ENCODE data around the gene CA14. TPM values are rescaled to one million over a fixed set of nuclear protein-coding genes. Genes with fewer than 3 reads are reported as not detected.
"Not testable (repeated sequence)": the region's sequence is repeated elsewhere in the genome, so short reads cannot be mapped to it uniquely, and the experiment has no call there.

CA14 gene
- total RNA-seq, 1 donor from 2014 or later, result 0.71 TPM

DNA sequence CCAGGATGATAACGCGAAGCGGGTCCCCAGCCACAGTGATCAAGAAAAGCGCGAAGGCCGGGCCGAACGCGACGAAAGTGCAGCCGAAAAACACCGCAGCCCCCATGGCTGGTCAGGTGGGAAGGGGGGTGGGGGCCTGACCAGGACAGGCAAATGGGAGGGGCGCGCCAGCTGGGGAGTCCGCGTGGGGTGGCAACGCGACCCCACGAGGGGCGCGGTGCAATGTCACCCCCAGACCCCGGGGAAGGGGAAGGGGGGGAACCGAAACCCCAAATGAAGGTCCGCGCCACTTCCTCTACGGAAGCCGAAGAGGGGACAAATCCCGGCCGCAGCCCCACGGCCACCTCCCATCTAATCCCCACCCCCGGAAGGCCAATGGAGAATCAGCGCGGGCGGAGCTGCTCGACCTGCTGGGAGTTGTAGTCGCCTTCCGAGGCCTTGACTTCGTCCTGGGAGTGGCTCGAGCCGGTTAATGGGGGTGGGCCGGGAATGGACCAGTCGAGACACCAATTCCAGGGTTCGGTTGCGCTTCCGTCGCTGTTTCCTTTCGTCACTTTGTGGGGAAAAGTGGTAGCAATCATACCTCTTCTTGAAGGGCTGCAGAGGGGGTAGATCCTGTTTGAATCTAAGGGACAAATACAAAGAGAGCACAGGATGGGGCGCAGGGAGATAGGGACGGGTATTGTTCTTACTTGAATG lies 11.3 kb downstream of the CA14 start, which contains the start of gene APH1A:
APH1A (minus strand) TSS at position 312 of the 699 bp plus-strand sequence; CDS start at position 106, 206 bp downstream.
- ATAC-seq (peak; percentile 98), DNase-seq (ENCODE audit: low spot score) (peak; percentile 97)
- intact Hi-C loops (cut with DNase I), result no loop called here

DNA sequence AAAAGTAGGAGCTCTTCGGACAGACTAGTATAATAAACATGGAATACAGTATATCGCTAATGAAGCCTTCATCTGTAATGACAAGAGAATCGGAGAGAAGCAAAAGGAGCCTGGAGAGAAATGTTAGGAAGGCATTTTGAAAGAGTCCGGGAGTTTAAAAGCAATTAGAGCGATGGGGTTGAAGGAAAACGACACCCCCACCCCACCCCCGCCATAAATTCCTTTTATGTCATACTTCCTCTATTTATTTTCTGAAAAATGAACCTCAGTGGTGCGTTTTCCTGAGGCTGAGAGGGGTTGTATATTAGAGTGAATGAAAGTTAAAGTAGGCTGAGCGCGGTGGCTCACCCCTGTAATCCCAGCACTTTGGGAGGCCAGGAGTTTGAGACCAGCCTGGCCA lies 11.9 kb downstream of the CA14 start:
- no peak for DNase-seq (ENCODE audit: low spot score)
- ATAC-seq, result no peak
- intact Hi-C loops (cut with DNase I), result no loop called here

DNA sequence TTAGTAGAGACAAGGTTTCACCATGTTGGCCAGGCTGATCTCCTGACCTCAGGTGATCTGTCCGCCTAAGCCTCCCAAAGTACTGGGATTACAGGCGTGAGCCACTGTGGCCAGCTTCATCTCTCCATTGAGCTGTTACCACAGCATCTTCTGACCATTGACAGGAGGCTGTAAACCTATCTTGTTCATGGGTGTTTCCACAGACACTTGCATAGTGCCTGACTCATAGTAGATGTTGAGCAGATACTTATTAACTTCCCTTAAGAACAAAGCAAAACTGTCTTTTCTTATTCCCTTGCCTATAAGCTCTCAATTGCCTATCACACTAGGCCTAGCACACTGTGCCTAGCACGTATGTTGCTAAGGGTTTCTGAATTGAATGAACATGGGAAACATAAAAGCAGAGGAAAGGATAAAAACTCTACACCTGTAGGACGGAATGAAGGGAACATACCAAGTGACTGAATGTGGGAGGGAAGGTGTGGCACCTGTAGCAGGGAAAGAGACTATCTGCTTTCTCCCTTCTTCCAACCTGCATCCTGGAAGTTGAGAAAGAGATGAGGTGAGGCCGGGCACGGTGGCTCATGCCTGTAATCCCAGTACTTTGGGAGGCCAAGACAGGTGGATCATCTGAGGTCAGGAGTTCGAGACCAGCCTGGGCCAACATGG lies 13.9 kb downstream of the CA14 start:
- no peak for DNase-seq (ENCODE audit: low spot score)
- ATAC-seq, result no peak
- intact Hi-C loops (cut with DNase I), result no loop called here

DNA sequence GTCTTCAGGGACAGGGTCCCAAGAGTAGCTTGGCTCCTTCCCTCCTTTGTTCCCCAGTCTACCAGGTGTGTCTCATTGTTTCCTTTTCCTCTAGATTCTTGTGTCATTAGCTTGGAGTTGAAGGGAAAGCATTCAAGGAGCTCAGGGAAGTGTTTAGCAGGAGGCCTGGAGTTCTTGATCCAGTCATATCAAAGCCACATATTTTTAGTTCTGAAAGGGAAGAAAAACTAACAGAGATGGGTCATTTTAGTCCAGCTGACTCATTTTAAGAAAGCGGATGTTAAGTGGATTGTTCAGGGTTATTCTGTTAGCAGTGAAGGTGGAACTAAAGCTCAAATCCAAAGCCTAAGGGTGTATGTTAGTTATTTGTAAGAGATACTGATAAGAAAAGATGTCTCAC lies 15.7 kb downstream of the CA14 start:
- intact Hi-C loops (cut with DNase I), result no loop called here
- no peak for DNase-seq (ENCODE audit: low spot score)
- ATAC-seq, result no peak

DNA sequence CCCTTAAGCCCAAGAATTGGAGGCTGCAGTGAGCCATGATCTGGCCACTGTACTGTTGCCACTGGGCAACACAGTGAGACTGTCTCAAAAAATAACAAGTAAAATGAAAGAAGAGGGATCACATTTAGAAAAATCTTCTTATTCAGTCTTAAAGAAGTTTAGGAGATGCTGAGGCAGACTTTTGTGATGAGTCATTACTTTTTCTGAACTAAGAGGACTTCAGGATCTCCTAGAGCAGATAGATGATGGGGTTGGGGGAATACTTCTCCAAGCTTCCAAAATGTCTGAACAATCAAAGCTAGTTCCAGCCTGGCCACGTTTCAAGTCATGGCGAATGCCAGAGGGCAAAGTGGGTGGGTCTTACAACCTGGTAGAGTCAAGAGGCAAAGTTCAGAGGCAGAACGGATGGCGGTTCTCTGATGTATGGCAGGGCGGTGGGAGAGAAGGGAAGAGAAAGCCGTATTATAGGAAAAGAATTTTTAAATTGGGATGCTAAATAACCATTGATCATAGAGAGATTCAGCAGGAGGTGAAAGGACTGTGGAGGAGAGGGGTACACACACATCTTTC lies 22.6 kb downstream of the CA14 start:
- DNase-seq (ENCODE audit: low spot score), result no peak
- intact Hi-C loops (cut with DNase I), result loop anchor here (2.0 kb wide), 1 partner anchor 25 kb away; no protein-coding TSS in a partner anchor
- no peak for ATAC-seq

DNA sequence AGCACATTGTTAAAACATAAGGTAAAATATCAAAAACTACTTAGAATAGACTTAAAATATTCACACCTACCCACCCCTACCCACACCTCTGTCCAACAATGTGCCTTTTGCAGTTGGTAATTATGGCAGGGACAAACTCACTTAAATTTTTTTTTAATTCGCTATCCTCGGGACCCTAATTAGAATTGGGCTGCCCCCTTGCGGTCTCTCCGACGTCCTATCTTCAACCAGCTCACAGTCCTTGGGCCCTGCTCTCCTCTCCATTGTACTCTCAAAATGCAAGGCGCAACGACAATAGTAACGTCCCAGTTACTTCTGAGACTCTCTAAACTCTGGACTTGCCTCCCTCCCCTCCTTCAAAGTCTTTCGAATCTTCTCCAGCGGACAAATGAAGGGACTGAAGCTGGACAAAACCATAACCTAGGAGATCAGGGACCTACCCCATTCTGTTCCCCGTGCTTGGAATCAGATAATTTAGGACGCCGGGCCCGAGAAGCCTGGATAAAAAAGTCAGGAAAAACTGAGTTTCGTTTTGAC lies 23.7 kb downstream of the CA14 start:
- intact Hi-C loops (cut with DNase I), result loop anchor here (2.0 kb wide), 1 partner anchor 26 kb away; no protein-coding TSS in a partner anchor
- DNase-seq (ENCODE audit: low spot score) (peak; percentile 85), ATAC-seq (peak; percentile 75)

DNA sequence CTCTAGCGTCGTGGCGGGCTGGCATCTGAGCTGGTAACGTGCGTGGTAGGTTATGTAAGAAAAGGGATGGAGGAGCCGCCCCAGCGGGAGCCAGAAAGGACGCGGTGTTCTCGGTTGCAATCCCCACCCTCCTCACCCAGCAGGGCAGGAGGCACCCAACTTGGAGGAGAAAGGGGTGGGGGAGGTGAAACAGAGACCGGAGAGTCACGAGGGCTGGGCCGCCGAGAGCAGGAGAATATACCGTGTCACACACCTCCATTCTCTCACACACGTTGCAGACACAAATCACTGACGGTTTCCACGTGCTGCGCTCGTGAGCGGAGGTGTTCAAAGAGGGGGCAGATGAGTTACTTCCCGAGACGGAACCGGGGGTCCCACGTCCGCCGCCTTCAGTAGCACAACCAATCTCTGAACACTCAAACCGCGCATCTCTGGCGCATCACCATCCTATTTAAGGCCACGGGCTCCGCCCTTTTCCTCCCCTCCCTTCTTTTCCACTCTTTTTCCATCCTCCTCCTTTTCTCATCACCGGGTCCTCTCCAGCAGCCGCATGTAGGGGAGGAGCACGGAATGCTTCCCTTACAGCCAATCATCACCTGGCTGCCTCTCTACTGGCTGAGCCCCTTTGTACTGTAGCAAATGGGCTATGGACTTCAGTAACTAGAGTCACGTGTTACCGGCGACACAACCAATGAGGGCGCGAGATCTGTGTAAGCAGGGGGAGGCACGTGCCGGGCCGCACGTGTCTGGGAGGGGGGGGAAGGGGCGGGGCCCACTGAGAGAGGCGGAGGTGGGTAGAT lies 24.4 kb downstream of the CA14 start, which contains the start of gene CIART:
CIART (plus strand) TSS at position 797 of the 800 bp plus-strand sequence. CDS start 714 bp downstream, outside the sequence.
- ATAC-seq (peak; percentile 98), DNase-seq (ENCODE audit: low spot score) (peak; percentile 93)
- intact Hi-C loops (cut with DNase I), result loop anchor here (2.0 kb wide), 1 partner anchor 27 kb away; no protein-coding TSS in a partner anchor

DNA sequence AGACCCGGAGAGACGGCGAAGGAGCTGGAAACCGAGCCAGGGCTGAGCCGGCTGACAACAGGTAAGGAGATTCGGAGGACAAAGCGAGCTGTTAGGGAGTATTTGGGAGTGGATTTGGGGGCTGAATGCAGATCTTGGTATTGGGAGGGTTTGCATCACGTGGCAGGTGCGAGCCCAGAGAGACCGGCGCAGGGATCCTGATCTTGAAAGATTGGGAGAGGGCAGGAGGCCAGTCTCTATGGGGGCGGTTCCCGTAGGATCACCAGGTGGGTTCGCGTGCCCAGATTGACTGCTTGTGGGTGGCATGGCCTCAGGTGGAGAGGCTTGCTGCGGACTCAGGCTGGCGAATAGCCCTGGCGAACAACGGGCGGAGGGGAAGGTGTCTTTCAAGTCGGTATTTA lies 25.0 kb downstream of the CA14 start:
- ATAC-seq (peak; percentile 25), DNase-seq (ENCODE audit: low spot score) (no peak)
- intact Hi-C loops (cut with DNase I), result no loop called here

DNA sequence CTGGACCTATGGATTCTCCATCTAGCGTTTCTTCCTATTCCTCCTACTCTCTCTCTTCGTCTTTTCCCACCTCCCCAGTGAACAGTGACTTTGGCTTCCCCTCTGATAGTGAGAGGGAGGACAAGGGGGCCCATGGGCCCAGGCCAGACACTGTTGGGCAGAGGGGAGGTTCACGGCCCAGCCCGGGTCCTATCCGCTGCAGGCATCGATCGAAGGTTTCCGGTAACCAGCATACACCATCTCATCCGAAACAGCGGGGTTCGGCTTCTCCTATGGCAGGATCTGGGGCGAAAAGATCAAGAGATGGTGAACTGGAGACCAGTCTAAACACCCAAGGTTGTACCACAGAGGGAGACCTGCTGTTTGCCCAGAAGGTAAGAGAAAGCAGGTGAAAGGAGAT lies 25.7 kb downstream of the CA14 start:
- intact Hi-C loops (cut with DNase I), result no loop called here
- DNase-seq (ENCODE audit: low spot score), result no peak
- no peak for ATAC-seq

DNA sequence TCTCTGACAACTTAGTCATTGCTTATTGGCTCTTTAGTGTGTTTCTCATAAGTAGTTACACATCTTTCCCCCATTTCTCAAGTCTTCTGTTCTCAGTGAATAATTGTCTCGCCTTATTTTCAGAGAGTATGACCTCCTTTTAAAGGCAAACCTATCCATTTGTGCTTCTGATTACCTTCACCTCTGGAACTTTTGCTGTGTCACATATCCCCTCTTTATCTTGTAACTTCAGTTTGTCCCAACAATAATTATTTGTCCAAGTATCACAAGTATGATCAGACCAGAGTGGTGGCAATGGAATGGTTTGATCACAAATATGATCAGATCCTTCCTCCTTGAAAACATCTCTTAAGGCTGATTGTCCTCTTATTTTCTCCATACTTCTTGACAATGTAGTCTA lies 30.8 kb downstream of the CA14 start:
- no peak for ATAC-seq

DNA sequence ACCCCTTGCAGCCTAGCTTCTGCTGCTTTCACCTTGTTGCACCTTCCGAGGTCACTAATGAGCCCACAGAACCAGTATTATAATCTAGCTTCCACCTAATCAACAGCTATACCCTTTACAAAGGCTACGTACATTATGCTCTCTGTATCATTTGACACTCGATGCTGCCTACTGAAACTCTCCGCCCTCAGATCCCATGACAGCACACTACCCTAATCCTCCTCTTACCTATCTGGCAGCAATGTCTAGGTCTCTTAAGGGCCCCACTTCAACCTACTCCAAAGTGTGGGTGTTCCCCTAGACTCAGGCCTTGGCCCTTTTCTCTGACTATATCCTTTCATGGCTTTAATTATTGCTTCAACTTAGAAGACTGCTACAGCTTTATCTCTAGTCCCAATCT lies 31.2 kb downstream of the CA14 start:
- DNase-seq (ENCODE audit: low spot score) (no peak), ATAC-seq (no peak)
- intact Hi-C loops (cut with DNase I), result no loop called here

More for the DNA sequence above, 30.8 kb downstream of the CA14 start:
- DNase-seq (ENCODE audit: low spot score), result no peak
- intact Hi-C loops (cut with DNase I), result no loop called here

DNA sequence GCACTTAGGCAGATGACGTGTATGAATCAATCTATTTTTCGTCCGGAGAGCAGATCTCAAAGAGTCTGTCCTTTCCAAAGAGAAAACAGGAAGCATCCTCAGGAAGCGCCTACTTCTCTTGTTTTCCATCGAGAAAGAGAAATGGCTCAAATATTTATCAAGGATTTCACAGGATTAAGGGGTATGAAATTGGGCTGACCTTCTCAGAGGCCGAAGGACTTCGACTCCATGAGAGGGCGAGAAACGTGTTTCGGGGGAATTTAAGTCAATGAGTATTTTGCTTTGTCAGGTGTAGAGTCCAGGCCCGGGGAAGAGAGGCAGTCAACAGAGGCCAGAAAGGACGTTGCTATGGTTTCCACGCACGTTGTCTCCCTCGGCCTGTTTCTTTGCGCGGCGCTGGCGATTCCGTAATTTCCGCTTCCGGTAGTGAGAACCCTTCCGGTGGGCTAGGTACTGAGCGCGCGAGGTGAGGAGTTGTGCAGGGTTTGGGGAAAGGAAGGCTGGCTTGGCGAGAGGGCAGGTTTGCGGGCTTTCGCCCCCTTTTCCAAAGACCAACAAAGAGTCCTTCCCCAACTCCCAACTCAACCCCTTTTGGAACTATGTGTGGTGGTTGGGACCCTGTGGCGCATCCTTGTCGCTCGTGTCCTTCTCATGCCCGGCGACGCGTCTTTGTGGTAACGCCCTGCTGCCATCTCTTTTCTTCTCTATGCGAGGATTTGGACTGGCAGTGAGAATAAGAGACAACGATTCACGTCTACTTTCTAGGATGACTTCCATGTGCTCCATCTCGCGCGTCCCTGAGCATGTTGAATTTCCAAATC lies 36.1 kb downstream of the CA14 start, which contains the start of gene MRPS21:
MRPS21 (plus strand) TSS at position 429 of the 821 bp plus-strand sequence. CDS start 506 bp downstream, outside the sequence.
- intact Hi-C loops (cut with DNase I), result no loop called here
- DNase-seq (ENCODE audit: low spot score) (peak; percentile 92), ATAC-seq (peak; percentile 99)

DNA sequence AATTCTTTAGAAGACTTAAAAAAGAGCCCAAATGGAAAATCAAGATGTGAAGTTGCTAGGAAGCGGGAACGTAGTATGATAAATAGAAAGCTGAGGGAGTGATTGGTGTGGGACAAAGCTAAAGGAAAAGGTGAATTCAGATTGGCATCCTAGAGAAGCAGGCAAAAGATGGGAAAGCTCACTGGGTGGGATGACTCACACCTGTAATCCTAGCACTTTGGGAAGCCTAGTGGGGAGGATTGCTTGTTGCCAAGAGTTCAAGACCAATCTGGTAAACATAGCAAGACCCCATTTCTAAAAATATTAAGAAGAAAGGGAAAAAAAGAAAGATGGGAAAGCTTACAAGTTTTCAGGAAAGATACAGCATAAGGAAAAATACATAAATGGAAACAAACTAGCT lies 37.9 kb downstream of the CA14 start:
- ATAC-seq, result no peak
- no peak for DNase-seq (ENCODE audit: low spot score)
- intact Hi-C loops (cut with DNase I), result no loop called here

DNA sequence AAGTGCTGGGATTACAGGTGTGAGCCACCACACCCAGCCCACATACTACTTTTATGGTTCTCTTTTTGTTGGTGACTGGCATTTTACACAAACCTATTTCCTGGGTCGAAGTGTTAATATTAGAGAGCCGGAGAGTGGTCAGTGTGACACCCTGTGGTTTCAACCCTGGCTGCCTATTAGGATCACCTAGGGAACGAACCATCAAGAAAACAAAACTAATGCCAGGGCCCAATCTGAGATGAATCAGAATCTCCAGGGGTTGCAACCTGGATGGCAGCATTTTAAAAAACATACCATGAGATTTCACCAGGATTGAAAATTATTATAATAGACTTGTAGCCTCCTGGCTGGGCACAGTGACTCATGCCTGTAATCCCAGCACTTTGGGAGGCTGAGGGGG lies 42.1 kb downstream of the CA14 start:
- no peak for ATAC-seq
- intact Hi-C loops (cut with DNase I), result no loop called here
- no peak for DNase-seq (ENCODE audit: low spot score)

DNA sequence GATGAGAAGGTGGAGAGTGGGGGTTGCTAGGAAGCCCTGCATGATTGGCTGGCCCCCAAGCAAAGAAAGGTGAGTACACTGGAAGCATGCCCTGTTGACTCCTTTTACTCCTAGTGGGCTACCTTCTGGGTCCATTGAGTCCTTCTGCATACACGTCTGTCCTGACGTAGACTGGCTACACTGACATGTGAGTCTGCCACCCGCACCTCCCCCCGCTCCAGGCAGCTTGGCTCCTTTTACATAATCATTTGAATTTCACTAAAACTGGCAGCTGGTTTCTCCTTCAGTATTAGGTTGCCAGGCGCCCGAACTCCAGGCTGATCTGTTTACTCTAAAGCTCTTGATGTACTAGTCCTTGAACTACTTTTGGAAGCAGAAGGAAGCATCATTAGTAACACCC lies 44.8 kb downstream of the CA14 start:
- DNase-seq (ENCODE audit: low spot score) (no peak), ATAC-seq (no peak)
- intact Hi-C loops (cut with DNase I), result no loop called here

DNA sequence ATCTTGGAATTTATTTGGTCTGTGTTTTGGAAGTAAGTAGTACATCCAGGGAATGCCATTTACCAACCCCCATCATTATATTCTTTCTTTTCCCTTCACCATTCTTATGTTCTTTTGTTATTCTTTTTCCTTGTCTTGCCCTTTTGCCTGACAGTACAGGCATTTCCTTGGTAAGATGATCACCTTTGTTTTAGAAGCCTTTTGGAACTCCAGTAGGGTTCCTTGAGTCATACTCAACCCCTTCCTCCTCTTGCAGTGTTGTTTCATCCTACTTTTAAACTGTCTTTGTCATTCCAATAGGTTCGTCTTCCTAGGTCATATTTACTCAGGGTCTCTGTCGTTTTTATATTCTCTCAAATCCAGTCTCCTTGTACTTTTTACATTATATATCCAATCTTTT lies 45.3 kb downstream of the CA14 start:
- ATAC-seq, result no peak
- intact Hi-C loops (cut with DNase I), result no loop called here
- DNase-seq (ENCODE audit: low spot score), result no peak

DNA sequence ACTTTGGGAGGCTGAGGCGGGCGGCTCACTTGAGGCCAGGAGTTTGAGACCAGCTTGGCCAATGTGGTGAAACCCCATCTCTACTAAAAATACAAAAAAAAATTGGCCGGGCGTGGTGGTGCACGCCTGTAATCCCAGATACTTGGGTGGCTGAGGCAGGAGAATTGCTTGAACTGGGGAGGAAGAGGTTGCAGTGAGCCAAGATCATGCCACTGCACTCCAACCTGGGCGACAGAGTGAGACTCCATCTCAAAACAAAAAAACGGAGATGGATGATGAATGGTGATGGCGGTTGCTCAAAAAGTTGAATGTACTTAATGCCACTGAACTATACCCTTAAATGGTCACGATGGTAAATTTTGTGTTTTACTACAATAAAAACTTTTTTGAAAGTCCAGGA lies 51.0 kb downstream of the CA14 start:
- intact Hi-C loops (cut with DNase I); ATAC-seq; DNase-seq (ENCODE audit: low spot score): not testable (repeated sequence)

Measured in sciatic nerve (tissue), 2 donors.